ENCODE results near the gene TBXT.
"Not testable (repeated sequence)": the region's sequence is repeated elsewhere in the genome, so short reads cannot be mapped to it uniquely, and the experiment has no call there.

Gene TBXT, protein sequence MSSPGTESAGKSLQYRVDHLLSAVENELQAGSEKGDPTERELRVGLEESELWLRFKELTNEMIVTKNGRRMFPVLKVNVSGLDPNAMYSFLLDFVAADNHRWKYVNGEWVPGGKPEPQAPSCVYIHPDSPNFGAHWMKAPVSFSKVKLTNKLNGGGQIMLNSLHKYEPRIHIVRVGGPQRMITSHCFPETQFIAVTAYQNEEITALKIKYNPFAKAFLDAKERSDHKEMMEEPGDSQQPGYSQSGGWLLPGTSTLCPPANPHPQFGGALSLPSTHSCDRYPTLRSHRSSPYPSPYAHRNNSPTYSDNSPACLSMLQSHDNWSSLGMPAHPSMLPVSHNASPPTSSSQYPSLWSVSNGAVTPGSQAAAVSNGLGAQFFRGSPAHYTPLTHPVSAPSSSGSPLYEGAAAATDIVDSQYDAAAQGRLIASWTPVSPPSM

DNA sequence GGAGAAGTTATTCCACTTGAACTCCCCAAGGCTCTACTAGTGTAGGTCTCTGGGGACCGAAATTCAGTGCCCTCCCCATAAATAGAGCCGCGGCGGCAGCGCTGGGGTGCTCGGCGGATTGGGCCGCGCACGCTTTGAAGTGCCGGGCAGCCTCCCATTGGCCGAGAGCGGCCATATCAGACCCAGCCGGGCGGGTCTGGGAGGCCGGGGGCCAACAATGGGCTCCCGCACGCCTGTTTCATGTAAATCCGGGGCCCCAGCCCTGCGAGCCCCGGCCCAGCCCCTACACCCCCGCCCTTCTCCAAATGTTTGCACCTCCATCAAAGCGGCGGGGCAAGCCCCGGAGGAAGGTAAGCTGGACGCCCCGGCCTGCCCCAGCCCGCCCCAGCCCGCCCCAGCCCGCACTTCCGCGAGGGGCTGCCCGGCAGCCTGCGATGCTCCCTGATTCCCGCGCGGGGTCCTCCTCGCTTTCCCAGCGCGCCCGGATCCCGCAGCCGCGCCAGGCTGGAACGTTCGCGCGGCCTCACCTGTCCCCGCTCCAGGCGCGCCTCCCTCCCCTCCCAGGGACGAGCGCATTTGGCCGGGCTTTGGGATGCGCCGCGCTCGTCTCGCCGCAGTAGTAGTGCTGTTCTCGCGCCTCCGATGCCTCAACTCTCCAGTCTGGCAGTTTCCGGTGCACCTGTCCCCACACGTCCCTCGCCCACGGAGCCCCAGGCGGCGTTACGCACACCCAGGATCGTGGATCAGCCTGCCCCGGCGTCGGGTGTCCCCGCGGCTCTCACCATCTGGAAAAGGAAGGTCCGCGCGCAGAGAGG lies at the start of gene TBXT:
TSS of gene TBXT (minus strand) at position 51 of the 815 bp plus-strand sequence. CDS start 260 bp downstream, outside the sequence.
- no peak for DNase-seq (ENCODE audit: low read depth)

DNA sequence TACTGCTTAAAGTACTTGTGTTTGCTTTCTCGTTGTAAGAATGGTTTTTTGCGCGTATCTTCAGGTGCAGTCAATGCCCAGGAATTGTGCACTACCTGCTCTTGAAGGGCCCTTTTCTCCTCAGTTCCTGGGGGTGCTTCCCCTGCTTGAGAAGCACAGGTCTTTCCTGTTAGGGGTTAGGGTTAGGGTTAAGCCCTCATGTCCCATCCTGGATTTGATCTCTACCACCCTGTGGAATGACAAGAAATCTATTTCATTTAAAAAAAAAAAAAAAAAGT lies 39.6 kb upstream of the TBXT start:
- DNase-seq (ENCODE audit: low read depth), result no peak

DNA sequence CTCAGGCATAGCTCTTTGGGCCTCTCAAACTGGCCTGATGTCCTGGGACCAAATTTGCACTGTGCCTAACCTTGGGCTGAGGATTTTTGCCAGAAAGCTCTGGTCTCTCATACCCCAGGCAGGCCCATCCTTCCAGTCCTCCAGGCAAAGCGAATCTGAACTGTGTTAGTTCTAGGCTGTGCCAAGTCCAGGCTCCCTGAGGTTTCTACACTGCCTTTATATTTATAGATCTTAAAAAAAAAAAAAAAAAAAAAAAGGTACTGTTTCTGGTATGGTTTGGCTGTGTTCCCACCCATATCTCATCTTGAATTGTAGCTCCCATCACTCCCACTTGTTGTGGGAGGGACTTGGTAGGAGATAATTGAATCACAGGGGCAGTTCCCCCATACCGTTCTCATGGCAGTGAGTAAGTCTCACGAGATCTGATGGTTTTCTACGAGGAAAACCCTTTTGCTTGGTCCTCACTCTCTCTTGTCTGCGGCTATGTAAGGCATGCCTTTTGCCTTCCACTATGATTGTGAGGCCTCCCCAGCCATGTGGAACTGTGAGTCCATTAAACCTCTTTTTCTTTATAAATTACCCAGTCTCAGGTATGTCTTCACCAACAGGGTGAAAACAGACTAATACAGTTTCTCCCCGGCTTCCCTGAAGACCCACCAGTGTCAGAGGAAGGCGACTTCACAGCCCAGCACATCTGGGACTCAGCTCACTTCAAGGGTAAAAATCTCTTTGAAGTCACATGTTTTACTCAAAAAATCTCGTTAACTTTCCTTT lies 39.0 kb upstream of the TBXT start:
- DNase-seq (ENCODE audit: low read depth), result no peak

DNA sequence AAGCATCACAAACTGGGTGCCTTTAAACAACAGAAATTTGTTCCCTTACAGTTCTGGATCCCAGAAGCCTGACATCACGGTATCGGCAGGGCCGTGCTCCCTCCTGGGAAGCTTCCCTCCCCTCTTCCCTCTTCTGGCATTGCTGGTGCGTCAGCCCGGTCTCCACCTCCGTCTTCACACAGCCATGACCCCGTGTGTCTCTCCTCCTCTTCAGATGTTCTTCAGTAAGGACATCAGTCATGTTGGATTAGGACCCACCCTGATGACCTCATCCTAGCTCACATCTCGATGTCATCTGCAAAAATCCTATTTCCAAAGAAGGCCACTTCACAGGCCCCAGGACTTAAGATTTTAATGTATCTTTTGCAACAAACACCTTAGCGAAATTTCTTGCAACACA lies 38.4 kb upstream of the TBXT start:
- no peak for DNase-seq (ENCODE audit: low read depth)

DNA sequence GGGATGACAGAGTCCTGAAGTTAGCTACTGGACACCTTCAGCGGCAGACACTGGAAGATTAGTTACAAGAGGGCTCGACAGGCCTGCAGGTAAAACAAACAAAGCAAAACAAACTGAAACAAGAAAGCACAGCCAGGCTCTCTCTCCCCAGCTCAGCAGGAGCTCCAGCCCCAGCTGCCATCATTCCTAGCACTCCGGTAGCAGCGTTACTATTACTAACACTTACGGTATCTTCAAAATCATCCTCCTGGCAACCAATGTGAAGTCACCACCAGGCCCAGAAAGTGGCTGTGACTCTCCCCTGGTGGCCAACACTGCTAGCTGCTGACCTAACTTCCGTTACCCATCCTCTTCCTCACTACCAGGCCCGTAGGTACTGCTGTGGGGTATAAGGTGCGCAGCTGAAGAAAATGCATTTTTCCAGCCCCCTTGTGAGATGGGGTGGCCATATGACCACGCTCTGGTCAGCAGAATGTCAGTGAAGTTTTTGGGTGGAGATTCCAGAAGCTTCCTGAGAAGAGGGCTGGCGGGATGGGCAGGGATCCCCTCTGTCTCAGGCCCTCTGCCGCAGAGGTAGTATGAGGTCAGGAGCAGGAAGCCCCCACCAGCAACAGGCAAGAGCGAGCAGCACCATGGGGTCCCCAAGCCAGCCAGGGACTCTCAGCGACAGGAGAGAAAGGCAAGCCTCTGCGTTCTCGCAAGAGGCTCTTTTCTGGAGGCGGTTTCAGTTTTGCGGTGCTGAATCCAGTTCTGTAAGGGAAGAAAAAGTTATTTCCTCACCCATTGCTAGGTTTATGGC lies 37.4 kb upstream of the TBXT start:
- no peak for DNase-seq (ENCODE audit: low read depth)

DNA sequence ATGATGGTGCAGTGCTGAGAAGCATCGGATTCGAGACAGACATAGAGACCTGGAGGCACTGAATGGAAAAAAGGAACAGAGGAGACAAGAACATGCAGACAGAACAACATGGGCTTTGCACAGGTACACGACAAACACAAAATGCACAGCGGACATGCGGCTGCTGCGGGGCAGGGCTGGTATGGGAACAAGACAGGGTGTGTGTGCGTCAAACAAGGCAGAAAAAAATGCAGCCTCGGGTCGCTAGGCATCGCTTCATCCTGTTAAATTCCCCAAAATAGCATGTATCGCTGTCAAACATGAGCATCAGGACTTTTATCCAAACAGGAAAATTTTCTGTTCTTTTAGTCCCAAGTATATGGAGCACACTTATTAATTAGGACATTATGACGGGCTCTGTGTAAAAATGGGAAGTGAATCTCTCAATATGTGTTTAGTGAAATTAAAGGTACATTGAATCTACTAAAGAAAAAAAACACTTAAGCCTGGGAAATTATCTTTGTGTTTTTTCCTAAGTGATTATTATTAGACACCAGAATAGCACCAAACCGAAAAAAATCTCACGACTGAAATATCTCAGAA lies 36.1 kb upstream of the TBXT start:
- no peak for DNase-seq (ENCODE audit: low read depth)

DNA sequence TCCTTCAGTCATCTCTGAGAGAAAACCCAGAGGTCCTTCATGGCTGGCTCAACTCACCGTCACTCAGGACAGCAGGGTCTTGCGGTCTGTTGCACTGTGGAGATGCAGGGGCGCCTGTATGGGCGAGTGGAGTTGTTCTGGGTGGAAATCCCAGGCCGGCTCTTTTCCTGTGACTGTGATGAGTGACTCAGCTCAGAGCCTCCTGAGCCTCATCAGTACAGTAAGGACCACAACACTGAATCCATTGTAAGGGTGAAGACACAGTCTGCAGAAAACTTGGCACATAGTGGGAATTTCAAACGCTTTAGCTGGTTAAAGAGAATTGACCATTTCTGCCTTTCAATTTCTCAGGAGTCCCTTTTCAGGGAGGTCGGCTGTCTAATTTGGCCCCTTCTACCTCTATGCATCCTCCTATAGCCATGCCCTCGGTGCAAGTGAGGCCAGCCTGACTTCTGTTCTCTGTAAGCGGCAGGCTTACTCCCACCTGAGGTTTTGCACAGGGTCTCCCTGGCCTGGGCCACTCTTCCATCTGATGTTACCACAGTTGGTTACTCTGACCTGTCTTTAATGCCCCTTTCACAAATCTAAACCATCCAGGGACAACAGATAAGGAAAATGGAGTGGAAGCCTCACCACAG lies 35.5 kb upstream of the TBXT start:
- no peak for DNase-seq (ENCODE audit: low read depth)

DNA sequence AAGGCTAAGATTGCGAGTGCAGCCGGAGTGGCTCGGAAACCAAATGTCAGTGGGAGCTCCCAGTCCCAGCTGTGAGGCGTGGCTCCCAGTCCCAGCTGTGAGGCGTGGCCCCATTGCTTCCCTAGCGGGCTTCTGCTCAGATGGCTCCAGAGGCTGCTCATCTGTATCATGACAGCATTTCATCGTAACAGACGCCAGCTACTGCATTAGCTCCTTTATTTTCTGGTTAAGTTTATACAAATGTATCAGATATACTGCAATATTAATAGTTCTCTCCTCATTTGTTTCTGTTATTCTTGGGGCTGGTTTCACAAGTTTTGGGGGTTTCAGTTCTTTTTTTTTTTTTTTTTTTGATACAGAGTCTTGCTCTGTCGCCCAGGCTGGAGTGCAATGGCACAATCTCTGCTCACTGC lies 34.7 kb upstream of the TBXT start:
- DNase-seq (ENCODE audit: low read depth), result no peak

DNA sequence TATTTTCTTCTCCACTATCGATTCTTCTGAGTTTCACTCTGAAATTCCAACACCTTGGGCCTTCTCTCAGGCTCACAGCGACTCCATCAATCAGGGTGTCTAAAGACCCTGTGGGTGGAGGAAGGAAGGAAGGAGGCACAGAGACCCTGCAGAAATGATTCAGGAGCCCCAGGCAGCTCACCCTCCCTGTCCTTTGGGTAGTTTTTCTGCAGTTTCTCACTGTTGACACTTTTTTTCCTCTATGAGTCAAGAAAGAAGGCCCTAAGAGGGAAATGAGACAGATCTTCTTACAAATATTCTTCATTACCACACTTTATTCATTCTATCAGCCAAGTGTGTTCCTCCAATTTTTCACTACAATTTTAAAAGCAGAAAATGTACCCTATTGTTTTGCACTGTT lies 34.2 kb upstream of the TBXT start:
- no peak for DNase-seq (ENCODE audit: low read depth)

DNA sequence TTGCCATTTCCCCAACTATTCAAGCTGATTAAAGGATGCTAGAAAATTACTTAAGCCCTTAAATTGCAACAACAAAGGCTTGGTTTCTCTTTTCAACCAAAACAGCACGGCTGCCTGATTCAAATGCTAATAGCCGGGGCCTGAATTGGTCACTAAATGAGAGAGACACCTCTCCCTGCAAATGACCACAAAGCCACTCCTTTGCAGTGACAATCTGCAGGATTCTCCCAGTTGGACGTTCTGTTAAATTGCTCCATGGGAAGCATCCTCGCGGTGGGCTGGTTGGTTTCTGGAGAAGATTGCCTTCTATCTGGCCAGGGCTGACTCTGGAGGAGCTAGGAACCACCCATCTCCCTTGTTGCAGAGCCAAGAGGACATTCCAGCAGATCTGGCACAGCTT lies 29.7 kb upstream of the TBXT start:
- DNase-seq (ENCODE audit: low read depth), result no peak

DNA sequence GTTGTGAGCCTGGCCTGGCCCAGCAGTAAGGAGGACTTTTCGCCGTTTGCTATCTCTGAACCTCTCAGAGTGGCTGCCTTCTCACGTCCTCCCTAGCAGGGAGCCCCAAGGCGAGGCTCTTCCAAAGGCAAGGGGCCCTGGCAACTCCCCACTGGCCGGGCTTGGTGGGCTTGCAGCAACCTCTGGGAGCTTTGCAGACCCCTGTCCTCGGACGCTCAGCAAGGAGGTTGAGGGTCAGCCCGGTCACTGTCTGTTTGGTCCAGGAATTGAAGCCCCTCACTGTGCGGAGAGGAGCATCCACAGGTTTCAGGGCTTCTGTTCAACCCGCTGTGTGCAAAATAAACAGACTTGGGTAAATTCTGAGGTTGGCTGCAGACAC lies 28.2 kb upstream of the TBXT start:
- no peak for DNase-seq (ENCODE audit: low read depth)

DNA sequence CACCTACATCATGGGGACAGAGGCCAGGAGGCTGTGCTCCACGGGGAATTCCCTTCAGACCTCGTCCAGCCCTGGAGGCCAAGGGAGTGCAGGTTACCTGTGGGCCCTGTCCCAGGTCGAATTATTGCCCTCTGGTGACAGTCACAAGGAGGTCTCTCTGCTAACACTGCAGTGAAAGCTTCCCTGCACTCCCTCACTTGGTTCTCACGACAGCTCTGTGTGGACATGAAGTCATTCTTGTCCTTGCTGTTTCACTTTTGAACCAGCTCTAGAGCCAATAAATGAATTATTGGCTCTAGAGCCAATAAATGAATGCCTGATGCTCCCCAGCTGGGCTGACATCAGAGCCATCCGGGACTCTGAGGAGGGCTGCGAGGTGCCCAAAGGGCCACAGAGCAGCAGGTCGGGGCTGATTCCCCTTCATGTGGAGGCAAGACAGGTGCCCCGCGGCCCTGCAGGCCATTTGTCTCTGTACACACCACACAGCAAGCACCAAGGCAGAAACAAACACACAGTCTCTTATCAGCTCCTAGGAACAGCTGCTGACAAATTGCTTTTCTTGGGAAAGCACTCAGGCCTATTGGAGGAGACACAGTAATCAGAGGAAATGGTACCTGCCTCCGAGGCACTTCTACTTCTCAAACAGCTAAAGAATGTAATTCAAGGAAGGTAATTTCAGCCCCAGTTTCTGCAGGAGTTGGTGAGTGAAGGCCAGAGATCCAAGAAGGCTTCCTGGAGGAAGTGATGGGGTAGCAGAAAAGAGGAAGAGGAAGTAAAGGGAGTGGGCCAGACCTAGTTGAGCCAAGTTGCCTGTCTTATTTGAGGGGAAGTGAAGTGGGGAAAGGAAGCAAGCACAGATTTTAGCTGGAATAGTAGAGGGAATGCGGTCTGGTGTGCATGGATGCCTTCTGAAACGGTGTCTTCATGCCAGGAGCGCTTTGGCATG lies 27.5 kb upstream of the TBXT start:
- DNase-seq (ENCODE audit: low read depth), result no peak

DNA sequence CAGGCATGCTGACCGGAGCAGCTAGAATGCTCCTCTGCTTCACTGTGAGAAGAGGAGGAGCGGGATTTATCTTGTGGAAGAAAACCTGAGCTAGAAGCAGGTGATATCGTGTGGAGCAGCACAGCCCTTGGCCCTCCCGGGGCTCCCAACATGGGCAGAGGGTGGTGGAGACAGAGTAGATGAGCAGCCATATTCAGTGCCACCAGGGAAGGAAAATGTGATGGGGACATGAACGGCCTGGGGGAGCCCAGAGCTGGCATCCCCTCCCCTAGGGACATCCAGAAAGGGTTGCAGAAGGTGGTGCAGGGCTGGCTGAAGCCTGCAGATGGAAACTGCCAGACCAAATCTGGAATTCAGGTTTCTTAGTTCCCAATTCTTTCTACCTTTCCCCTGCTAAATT lies 24.9 kb upstream of the TBXT start:
- no peak for DNase-seq (ENCODE audit: low read depth)

DNA sequence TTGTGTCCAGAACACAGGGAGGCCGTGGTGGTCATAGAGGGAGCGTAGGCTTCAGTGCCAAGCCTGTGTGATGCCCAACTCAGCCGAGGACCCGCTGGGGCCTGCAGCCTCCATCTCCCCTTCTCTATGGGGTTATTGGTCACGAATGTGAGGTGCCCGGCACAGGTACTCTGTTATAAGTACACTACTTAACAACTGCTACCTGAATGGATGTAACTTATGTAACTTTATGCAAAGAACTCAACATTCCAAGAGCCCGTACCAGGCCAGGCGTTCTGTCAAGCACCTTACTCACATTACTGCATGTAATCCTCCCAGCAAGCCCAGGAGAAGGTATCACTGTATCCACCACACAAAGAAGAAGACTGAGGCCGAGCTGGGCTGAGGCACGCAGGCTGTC lies 24.5 kb upstream of the TBXT start:
- no peak for DNase-seq (ENCODE audit: low read depth)

DNA sequence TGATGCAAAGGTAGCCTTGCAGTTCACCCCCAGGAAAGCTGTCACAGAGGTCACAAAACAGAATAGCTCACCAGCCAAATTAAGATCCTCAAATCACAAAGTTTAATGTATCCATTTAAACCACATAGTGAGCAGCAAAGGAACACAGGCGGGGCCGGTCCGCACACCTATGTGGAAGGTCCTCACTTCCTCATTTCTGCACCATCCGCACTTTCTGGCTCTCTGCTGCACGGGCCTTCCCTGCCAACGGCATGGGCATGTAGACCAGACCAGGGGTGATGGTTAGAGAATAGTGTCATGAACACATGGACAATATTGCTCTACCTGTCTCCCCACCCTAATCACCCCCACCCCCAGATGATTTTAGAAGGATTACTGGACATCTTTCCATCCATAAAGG lies 12.1 kb upstream of the TBXT start:
- no peak for DNase-seq (ENCODE audit: low read depth)

DNA sequence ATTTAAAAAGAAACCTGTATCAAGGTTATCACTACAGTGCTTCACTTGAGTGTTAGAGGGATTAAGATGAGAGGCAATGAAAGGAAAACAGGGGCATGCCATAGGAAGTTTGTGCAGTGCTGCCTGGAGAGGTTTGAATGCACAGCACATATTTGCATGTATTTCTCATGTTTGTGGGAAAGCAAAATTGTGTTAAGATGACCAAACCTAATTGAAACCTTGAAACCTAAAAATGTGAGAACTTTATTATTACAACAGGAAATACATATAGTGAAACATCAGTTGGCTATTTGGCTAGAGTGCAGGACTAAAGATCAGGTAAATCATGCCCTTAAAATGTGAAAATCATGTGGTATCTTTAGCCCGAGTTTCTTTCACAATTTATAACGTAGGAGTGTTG lies 8.5 kb upstream of the TBXT start:
- DNase-seq (ENCODE audit: low read depth), result no peak

DNA sequence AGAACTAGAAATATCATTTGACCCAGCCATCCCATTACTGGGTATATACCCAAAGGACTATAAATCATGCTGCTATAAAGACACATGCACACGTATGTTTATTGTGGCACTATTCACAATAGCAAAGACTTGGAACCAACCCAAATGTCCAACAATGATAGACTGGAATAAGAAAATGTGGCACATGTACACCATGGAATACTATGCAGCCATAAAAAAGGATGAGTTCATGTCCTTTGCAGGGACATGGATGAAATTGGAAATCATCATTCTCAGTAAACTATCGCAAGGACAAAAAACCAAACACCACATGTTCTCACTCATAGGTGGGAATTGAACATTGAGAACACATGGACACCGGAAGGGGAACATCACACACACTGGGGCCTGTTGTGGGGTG lies 7.4 kb upstream of the TBXT start:
- not testable (repeated sequence) for DNase-seq (ENCODE audit: low read depth)

DNA sequence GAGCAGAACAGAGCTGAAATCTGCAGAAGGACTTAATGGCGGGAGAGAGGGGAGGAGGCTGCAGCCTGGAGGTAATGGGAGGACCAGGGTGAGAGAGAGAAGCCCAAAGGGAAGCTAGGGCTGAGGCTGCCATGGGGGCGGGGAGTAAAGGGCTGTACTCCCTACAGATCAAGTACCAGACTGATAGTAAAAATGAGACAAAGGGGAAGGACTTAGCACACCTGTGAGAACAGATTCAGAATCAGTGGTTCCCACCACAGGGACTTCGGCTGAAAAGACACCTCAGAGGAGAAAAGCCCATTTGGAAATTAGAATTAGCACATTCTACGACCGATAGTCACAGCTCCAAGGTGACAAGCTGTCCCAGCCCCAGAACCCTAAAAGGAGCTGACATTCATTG lies 6.4 kb upstream of the TBXT start:
- no peak for DNase-seq (ENCODE audit: low read depth)

DNA sequence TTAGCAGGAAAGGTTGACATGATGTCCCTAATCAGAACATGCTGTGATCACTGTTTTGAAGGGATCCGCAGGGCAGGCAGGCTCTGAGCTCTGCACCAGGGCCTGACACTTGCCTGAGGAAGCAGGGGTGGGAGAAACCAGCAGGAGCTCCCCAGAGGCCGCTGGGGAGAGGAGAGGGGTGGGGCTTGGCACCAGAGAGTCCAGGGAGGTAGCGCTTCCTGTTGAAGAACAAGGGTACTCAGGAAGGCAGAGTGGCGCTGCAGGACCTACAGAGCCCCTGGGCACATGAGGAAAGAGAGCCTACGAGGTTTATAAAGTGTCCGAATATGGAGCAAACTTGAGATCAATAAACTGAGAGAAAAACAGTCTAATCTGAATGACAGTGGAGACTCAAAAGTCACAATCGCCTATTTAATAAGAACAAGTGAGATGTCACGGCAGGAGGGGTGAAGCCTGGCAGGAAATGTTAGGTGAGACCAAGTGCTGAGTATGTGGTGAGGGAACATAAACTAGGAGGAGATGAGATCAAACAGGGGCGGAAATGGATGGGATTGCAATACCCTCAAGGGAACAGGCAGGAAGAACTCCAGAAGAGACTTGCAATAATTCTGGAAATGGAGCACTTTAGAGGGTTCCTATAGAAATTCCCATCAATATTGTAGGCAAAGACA lies 5.8 kb upstream of the TBXT start:
- no peak for DNase-seq (ENCODE audit: low read depth)

DNA sequence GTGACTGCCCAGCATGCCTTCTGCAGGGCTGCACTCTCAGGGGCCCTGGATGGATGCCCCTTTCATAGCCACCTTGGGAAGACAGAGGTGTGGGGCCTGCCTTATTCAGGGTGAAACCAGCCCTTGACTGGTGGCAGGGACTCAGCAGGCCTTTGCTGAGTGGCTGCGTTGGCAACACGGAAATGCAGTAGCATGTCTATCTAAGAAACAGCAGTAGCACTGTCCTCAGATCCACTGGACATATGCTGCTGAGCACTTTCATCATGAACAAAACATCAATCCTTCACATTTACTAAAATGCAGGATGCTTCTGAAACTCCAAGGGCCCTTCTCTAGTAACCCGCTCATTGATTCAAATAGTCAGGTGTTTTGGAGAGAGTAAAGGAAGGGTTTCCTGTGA lies 4.9 kb upstream of the TBXT start:
- no peak for DNase-seq (ENCODE audit: low read depth)

Measured in stimulated activated CD8-positive, alpha-beta memory T cell treated with anti-CD3 and anti-CD28 coated beads, Interleukin-15, amount 100 ng/mL, for 24 hours (primary cell).